NB4 (cell line): ENCODE measurements around the gene CCDC7.
"Not testable (repeated sequence)": the region's sequence is repeated elsewhere in the genome, so short reads cannot be mapped to it uniquely, and the experiment has no call there.

Source experiments
- CTCF ChIP-seq: IDR thresholded peaks from one replicate; pipeline ENCODE4 v1.5.1; 2012; ENCODE audit warnings: low read depth, low read length
- MAX ChIP-seq: IDR thresholded peaks from 2 replicates; pipeline ENCODE4 v1.6.1; 2011; ENCODE audit warnings: low read depth, low read length
- POLR2A ChIP-seq: IDR thresholded peaks from 2 replicates; pipeline ENCODE4 v1.6.1; 2011; ENCODE audit warnings: mild to moderate bottlenecking; ENCODE audit not compliant: insufficient read length; ENCODE audit errors: extremely low read depth

- TF ChIP-seq CTCF, POLR2A, MAX: not testable (repeated sequence)
Observed at GRCh38 chr10:32500136-32500535, 54.2 kb downstream of the CCDC7 start.
